IMR-90 (cell line): ENCODE results near the gene ACSS1.

ENCODE experiments used
- CTCF ChIP-seq: conservative IDR thresholded peaks from 2 replicates; pipeline ENCODE4 v1.5.1; 2012; ENCODE audit warnings: mild to moderate bottlenecking, low read depth, low read length, improper control_type of control experiment
- POLR2A ChIP-seq: IDR thresholded peaks from 2 replicates; pipeline ENCODE4 v1.6.1; 2012; ENCODE audit warnings: mild to moderate bottlenecking, low read depth, low read length
- RAD21 ChIP-seq: IDR thresholded peaks from 2 replicates; pipeline ENCODE4 v1.6.1; 2012; ENCODE audit warnings: low read length, improper control_type of control experiment
- RCOR1 ChIP-seq: IDR thresholded peaks from 2 replicates; pipeline ENCODE4 v1.6.1; 2012; ENCODE audit warnings: mild to moderate bottlenecking, low read length, improper control_type of control experiment; ENCODE audit not compliant: insufficient replicate concordance

- TF ChIP-seq CTCF (no peak), RAD21 (no peak; the same call in 1 of the 2 replicates), RCOR1 (no peak), POLR2A (peak; percentile 96)
Measured at GRCh38 chr20:24992487-24993205, 65.3 kb downstream of the ACSS1 start, which contains the start of gene APMAP.
